NK-92 treated with Interleukin-12 subunit alpha and Interleukin-12 subunit beta, amount 100 ng/mL, for 24 hours (cell line): ENCODE results near the gene HCLS1.
"Not testable (repeated sequence)": the region's sequence is repeated elsewhere in the genome, so short reads cannot be mapped to it uniquely, and the experiment has no call there.

Experiments
- DNase-seq: peaks from one replicate; lab custom pipeline; 2025; lab: John Stamatoyannopoulos, UW

Gene HCLS1

DNA sequence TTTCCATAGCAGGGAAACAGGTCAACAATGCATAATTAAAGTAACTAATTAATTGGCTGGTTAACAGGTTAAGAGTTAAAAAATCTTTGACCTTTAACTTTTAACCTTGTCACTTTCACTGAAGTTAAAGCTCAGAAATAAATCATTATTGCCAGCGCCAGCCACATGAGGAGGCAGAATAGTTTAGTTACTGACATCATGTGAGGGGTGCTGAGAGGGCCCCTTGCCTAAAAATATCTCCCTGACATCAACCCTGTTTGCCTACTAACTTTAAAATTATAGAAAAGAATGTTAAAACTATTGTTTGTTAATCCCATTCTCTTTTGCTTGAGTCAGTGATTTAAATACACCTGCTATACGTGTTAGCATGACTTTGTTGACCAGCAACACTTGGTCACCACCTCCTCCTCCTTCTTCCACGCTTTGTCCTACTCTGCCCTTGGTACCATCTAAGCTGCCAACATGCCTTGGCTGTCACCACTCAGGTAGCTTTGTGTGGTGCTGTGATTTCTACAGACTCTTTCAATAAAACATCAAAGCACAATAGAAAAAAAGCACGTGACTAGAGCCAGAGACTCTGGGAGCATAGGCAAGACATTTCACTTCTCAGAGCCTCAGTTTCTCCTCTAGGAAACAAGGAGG lies 64.8 kb downstream of the HCLS1 start:
- DNase-seq: no peak

DNA sequence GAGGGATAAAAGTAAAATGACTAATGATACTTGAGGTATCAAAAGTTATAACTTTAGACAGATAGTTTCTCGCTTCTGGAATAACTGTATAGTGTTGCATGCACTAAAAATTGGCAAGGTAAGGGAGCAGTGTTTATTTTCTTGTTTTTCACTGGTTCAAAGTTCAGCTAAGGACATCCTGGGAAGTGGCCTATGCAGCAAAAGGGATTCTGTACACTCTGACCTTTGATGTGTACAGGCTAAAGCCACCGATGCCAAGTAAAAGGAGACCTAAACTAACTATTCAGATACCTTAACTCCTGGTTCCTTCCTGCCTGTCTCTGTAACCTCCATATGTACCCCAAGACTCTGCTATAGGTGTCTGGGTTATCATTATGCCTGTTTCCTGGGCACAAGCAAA lies 65.9 kb downstream of the HCLS1 start:
- no peak for DNase-seq

- DNase-seq: not testable (repeated sequence)
These were observed 66.9 kb downstream of the HCLS1 start for GRCh38 chr3:121593806-121594205.

- no peak for DNase-seq
These were observed 67.6 kb downstream of the HCLS1 start, which contains the start of gene FBXO40 for GRCh38 chr3:121592856-121593702. Gene FBXO40 (plus strand): TSS chr3:121593379. CDS start chr3:121620576, 27,197 bp downstream.

- no peak for DNase-seq
These were observed 76.3 kb downstream of the HCLS1 start for GRCh38 chr3:121584418-121584817.

DNA sequence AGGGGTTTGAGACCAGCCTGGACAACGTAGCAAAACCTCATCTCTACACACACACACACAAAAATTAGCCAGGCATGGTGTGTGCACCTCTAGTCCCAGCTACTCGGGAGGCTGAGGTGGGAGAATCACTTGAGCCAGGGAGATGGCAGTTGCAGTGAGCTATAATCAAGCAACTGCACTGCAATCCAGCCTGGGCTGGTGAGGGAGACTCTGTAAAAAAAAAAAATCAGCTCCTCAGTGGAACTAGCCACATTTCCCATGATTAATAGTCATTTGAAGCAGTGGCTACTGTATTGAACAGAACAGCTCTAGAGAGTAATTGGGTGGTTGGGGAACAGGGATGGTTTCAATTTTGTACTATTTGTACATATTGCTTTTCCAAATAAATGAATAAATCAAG lies 79.0 kb downstream of the HCLS1 start:
- no peak for DNase-seq
